ENCODE data around the gene SERPINA3. TPM values are rescaled to one million over a fixed set of nuclear protein-coding genes. Genes with fewer than 3 reads are reported as not detected.

The SERPINA3 gene
- total and polyA plus RNA-seq, 4 donors = 4.9 to 446 (median 254) TPM

GRCh38 chr14:94638961-94639817 is 27.0 kb downstream of the SERPINA3 start:
- TF ChIP-seq CTCF (IDR thresholded peaks at IDR 0.05; ENCODE audit: control extremely low read depth, extremely low read depth) = no peak
- Histone ChIP-seq H3K4me1 (ENCODE audit: control insufficient read depth in 5 of 5, insufficient read depth in 5 of 5, low read length in 5 of 5) (peaks cover 0 to 3% (median 0%) of the 10 kb centered on the region in 5 donors), H3K27ac (ENCODE audit: low read depth in 1 of 2, low read length in 1 of 2) (no peak overlapping the region), H3K9ac (ENCODE audit: insufficient read depth in 1 of 2, low read length in 2 of 2) (no peak overlapping the region), H3K36me3 (ENCODE audit: control insufficient read depth in 4 of 4, insufficient read depth in 4 of 4, low read length in 4 of 4) (no peaks in the 10 kb centered on the region), H3K4me3 (no peak overlapping the region), H3K9me3 (ENCODE audit: control insufficient read depth in 4 of 4, insufficient read depth in 3 of 4, low read length in 3 of 4) (no peaks in the 10 kb centered on the region), H3K27me3 (ENCODE audit: control insufficient read depth in 3 of 3, insufficient read depth in 3 of 3, low read length in 2 of 3) (no peaks in the 10 kb centered on the region)
- 82 to 92% methylated on average over 11 of the region's 11 CpGs for WGBS, 2 donors
- ATAC-seq (ENCODE audit: insufficient read depth, low FRiP score) (no peak), DNase-seq (no peak)

GRCh38 chr14:94640721-94641631 is 28.8 kb downstream of the SERPINA3 start:
- no peaks in the 10 kb centered on the region for H3K9me3 ChIP-seq (ENCODE audit: control insufficient read depth in 4 of 4, insufficient read depth in 3 of 4, low read length in 3 of 4)
- no peaks in the 10 kb centered on the region for H3K27me3 ChIP-seq (ENCODE audit: control insufficient read depth in 3 of 3, insufficient read depth in 3 of 3, low read length in 2 of 3)
- no peak for ATAC-seq (ENCODE audit: insufficient read depth, low FRiP score)
- no peak for DNase-seq
- peaks cover 0 to 3% (median 0%) of the 10 kb centered on the region in 5 donors for H3K4me1 ChIP-seq (ENCODE audit: control insufficient read depth in 5 of 5, insufficient read depth in 5 of 5, low read length in 5 of 5)
- H3K9ac ChIP-seq (ENCODE audit: insufficient read depth in 1 of 2, low read length in 2 of 2) = no peak overlapping the region
- no peak overlapping the region for H3K27ac ChIP-seq (ENCODE audit: low read depth in 1 of 2, low read length in 1 of 2)
- no peak overlapping the region for H3K4me3 ChIP-seq
- no peak for TF ChIP-seq CTCF (IDR thresholded peaks at IDR 0.05; ENCODE audit: control extremely low read depth, extremely low read depth)
- no peaks in the 10 kb centered on the region for H3K36me3 ChIP-seq (ENCODE audit: control insufficient read depth in 4 of 4, insufficient read depth in 4 of 4, low read length in 4 of 4)
- WGBS, 2 donors = 86 to 94% methylated on average over 10 of the region's 10 CpGs

- WGBS, 2 donors = 96 to 98% methylated on average over 12 of the region's 12 CpGs
- Histone ChIP-seq H3K27ac (ENCODE audit: low read depth in 1 of 2, low read length in 1 of 2) (no peak overlapping the region), H3K27me3 (ENCODE audit: control insufficient read depth in 3 of 3, insufficient read depth in 3 of 3, low read length in 2 of 3) (no peaks in the 10 kb centered on the region), H3K9me3 (ENCODE audit: control insufficient read depth in 4 of 4, insufficient read depth in 3 of 4, low read length in 3 of 4) (no peaks in the 10 kb centered on the region), H3K4me1 (ENCODE audit: control insufficient read depth in 5 of 5, insufficient read depth in 5 of 5, low read length in 5 of 5) (peaks cover 0 to 3% (median 0%) of the 10 kb centered on the region in 5 donors), H3K36me3 (ENCODE audit: control insufficient read depth in 4 of 4, insufficient read depth in 4 of 4, low read length in 4 of 4) (no peaks in the 10 kb centered on the region), H3K4me3 (no peak overlapping the region), H3K9ac (ENCODE audit: insufficient read depth in 1 of 2, low read length in 2 of 2) (no peak overlapping the region)
- no peak for ATAC-seq (ENCODE audit: insufficient read depth, low FRiP score)
- no peak for DNase-seq
- TF ChIP-seq CTCF (IDR thresholded peaks at IDR 0.05; ENCODE audit: control extremely low read depth, extremely low read depth) = no peak
Measured at GRCh38 chr14:94641632-94641955, 29.4 kb downstream of the SERPINA3 start.
